GM10847 (cell line): ENCODE results near the gene TRHDE.

Experiments
- POLR2A ChIP-seq: IDR thresholded peaks from 2 replicates; pipeline ENCODE4 v1.6.1; 2011; ENCODE audit not compliant: insufficient read length; ENCODE audit errors: extremely low read depth

Gene TRHDE

GRCh38 chr12:72288436-72288835 lies 16.3 kb downstream of the TRHDE start:
- no peak for TF ChIP-seq POLR2A

- no peak for TF ChIP-seq POLR2A
These were observed 16.7 kb downstream of the TRHDE start for GRCh38 chr12:72288911-72289310.

GRCh38 chr12:72289633-72290032 lies 17.5 kb downstream of the TRHDE start:
- TF ChIP-seq POLR2A, result no peak

GRCh38 chr12:72291175-72291574 lies 19.0 kb downstream of the TRHDE start:
- no peak for TF ChIP-seq POLR2A

GRCh38 chr12:72293701-72294100 lies 21.5 kb downstream of the TRHDE start:
- TF ChIP-seq POLR2A, result no peak

- TF ChIP-seq POLR2A, result no peak
These were observed 22.9 kb downstream of the TRHDE start for GRCh38 chr12:72295101-72295500.

- TF ChIP-seq POLR2A, result no peak
These were observed 23.6 kb downstream of the TRHDE start for GRCh38 chr12:72295744-72296143.

GRCh38 chr12:72296389-72296788 lies 24.2 kb downstream of the TRHDE start:
- no peak for TF ChIP-seq POLR2A

GRCh38 chr12:72297666-72298065 lies 25.5 kb downstream of the TRHDE start:
- TF ChIP-seq POLR2A, result no peak

GRCh38 chr12:72300728-72301127 lies 28.6 kb downstream of the TRHDE start:
- TF ChIP-seq POLR2A, result no peak

GRCh38 chr12:72304751-72305150 lies 32.6 kb downstream of the TRHDE start:
- TF ChIP-seq POLR2A, result no peak

- no peak for TF ChIP-seq POLR2A
These were observed 35.1 kb downstream of the TRHDE start for GRCh38 chr12:72307229-72307628.

- TF ChIP-seq POLR2A, result no peak
These were observed 39.8 kb downstream of the TRHDE start for GRCh38 chr12:72311946-72312345.

- no peak for TF ChIP-seq POLR2A
These were observed 41.6 kb downstream of the TRHDE start for GRCh38 chr12:72313806-72314205.

- TF ChIP-seq POLR2A, result no peak
These were observed 43.7 kb downstream of the TRHDE start for GRCh38 chr12:72315858-72316257.

GRCh38 chr12:72318341-72318740 lies 46.2 kb downstream of the TRHDE start:
- no peak for TF ChIP-seq POLR2A

GRCh38 chr12:72323881-72324280 lies 51.7 kb downstream of the TRHDE start:
- no peak for TF ChIP-seq POLR2A

GRCh38 chr12:72330301-72330700 lies 58.1 kb downstream of the TRHDE start:
- no peak for TF ChIP-seq POLR2A
